ENCODE results near the gene CDC42BPB. TPM values are rescaled to one million over a fixed set of nuclear protein-coding genes. Genes with fewer than 3 reads are reported as not detected.

The CDC42BPB gene
- total RNA-seq, 2 experiments from 2014 or later = 0.35 to 0.56 TPM

DNA sequence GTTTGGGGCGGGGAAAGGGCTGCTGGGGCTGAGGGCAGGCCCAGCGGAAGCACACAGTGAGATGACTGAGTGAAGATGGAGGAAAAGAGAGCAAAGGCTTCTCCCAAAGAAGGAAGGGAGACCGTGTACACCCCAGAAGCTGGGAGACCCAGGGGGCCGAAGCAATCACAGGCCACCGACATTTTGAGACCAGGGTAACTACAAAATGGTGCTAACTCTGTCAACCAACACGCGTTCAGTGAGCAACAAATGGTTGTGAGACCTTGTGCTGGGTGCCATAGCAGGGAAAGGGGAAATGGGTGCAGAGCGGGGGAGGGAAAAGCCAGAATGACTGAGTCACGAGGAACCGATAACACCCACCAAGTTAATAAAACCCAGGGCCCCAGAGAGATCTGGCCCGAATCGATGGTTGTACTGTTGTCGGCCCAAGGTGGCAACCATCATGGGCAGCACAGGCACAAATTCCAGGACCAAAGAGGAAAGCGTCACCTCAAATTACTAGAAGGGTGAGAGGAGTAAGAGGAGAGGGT, 50.3 kb downstream of the CDC42BPB start:
- Mint-ChIP-seq H3K27me3 (no peaks in the 10 kb centered on the region), H3K4me1 (no peaks in the 10 kb centered on the region), H3K36me3 (no peaks in the 10 kb centered on the region), H3K9me3 (ENCODE audit: low read depth) (no peaks in the 10 kb centered on the region), H3K4me3 (no peak overlapping the region), H3K27ac (no peak overlapping the region)
- ATAC-seq (no peak), DNase-seq (no peak)
- CTCF ChIA-PET = no interaction called here

DNA sequence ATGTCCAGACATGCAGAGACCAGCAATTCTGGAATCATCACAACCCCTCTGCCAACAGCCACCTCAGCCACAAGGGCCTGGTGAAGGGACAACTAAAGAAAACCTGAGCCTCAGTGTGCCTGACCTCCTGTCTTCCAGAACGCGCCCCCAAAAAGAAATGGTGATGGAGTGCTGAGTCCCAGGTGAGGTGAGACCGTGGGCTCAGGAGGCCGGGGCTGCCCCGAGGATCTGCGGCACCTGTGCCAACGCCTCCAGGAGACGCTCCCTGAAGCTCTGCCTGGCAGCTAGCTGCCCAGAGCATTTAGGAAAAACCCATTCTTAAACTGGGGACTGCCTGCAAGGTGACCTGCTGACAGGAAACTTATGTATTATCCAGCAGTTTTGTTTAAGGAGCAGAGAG, 51.2 kb downstream of the CDC42BPB start:
- CTCF ChIA-PET = no interaction called here
- Mint-ChIP-seq H3K27ac (no peak overlapping the region), H3K4me3 (no peak overlapping the region), H3K36me3 (no peaks in the 10 kb centered on the region), H3K27me3 (no peaks in the 10 kb centered on the region), H3K9me3 (ENCODE audit: low read depth) (no peaks in the 10 kb centered on the region), H3K4me1 (no peaks in the 10 kb centered on the region)
- ATAC-seq = no peak
- no peak for DNase-seq

DNA sequence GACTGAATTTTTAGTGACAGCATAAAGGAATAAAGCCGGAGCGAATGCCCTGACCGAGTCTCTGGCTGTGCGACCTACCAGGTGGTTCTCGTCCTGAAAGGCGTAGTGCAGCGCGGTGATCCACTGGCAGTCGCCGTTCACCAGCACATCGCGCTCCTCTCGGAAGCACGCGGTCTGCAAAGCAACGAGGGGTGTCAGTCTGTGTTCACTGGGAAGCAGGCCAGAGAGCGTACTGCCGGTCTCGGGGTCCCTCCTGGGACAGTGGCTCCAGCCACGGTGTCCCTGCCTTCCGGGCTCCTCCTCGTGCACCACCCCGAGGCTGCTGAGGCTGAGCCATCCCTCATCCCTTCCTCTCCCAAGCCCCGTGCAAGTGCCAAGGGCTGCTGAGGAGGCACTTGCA, 53.5 kb downstream of the CDC42BPB start:
- no peaks in the 10 kb centered on the region for H3K4me1 Mint-ChIP-seq
- no peaks in the 10 kb centered on the region for H3K36me3 Mint-ChIP-seq
- no peaks in the 10 kb centered on the region for H3K27me3 Mint-ChIP-seq
- ATAC-seq (no peak), DNase-seq (no peak)
- no peaks in the 10 kb centered on the region for H3K9me3 Mint-ChIP-seq (ENCODE audit: low read depth)
- CTCF ChIA-PET = no interaction called here
- no peak overlapping the region for H3K4me3 Mint-ChIP-seq
- no peak overlapping the region for H3K27ac Mint-ChIP-seq

DNA sequence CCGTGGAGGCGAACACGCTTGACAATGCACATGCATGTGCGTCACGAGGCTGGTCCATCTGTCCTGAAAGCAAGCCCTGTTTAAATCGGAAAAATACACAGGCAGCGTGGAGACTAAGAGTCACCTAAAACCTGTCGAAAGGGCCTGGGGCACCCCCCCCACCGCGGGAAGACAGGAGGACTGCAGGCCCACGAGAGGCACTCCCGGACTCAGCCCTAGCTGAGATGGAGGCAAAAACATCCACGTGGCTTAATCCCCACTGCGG, 54.1 kb downstream of the CDC42BPB start:
- no peaks in the 10 kb centered on the region for H3K27me3 Mint-ChIP-seq
- ATAC-seq (no peak), DNase-seq (no peak)
- no peaks in the 10 kb centered on the region for H3K9me3 Mint-ChIP-seq (ENCODE audit: low read depth)
- H3K4me1 Mint-ChIP-seq = no peaks in the 10 kb centered on the region
- H3K27ac Mint-ChIP-seq = no peak overlapping the region
- CTCF ChIA-PET = no interaction called here
- H3K4me3 Mint-ChIP-seq = no peak overlapping the region
- H3K36me3 Mint-ChIP-seq = no peaks in the 10 kb centered on the region

DNA sequence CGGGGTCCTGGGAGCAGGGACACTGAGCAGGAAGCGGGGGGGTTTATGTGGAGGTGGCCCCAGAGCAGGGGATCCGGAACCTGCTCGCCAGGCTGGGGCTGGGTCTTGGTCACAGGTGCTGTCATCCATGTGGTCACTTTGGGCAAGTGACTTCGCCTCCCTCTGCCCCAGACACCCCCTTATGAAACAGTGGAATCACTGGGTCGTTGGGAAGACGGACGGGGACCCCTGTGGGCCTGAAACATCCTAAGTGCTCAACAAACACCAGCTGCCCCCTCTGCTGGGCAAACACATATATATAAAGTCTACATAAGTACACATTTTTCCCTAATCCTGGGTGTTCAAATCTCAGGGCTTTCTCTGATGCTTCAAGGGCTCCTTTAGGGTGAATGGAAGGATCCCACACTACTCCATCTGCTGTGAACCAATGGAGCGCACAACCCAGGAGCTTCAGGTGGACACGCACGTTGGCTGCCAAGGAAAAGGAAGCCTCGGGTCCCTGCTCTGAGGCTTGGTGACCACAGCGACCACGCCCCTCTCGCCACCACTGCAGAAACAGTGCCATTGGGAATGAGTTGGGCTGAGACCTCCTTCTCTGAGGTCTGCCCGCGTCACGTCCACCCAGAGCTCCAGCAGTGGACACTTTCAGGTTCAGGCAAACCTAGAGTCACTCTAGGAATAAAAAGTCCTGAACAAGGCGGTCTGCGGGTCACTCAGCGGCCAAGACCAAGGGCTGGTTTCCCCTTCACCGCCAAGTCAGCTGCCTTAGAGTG, 54.6 kb downstream of the CDC42BPB start:
- DNase-seq = no peak
- Mint-ChIP-seq H3K4me1 (no peaks in the 10 kb centered on the region), H3K27me3 (no peaks in the 10 kb centered on the region), H3K4me3 (no peak overlapping the region), H3K36me3 (no peaks in the 10 kb centered on the region), H3K9me3 (ENCODE audit: low read depth) (no peaks in the 10 kb centered on the region), H3K27ac (no peak overlapping the region)
- ATAC-seq = no peak
- CTCF ChIA-PET = interaction anchor here (0.9 to 1.5 kb wide), 2 partner anchors 275 to 309 kb away, joined by 3 to 5 read pairs; no protein-coding TSS in a partner anchor

DNA sequence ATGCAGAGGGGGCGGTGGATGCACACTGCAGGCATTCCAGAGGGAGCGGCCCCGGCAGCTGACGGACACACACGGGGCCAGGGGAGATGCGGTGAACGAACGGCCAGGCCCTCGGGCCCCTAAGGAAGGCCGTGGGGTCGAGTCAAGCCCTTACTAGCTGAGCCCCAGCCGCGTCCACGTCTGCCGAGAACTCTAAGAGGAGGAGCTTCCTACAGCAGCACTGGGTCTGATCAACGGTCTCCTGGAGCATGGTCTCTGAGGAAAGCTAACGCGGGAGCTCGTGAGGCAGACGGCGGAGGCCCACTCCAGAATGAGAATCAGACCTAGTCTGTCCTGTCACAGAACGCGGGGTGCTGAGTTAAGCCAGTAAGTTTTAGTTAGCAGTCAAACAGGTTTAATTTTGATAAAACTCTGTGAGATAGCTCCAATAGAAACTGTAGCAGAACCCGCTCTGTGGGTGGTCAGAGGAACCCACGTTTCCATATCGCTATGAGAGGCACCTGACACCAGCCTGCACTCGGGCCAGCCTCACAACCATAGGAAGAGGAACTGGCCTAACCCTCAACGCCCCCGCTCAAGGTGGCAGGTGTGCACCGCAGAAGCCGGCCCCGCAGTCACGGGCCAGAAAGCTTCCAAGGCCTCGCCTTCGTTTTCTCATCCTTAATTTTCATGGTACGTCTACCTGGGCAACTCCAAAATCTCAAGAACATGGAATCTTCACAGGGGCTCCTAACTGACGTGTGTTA, 55.5 kb downstream of the CDC42BPB start:
- DNase-seq (no peak), ATAC-seq (no peak)
- Mint-ChIP-seq H3K36me3 (no peaks in the 10 kb centered on the region), H3K4me3 (no peak overlapping the region), H3K27ac (no peak overlapping the region), H3K27me3 (no peaks in the 10 kb centered on the region), H3K4me1 (no peaks in the 10 kb centered on the region), H3K9me3 (ENCODE audit: low read depth) (no peaks in the 10 kb centered on the region)
- CTCF ChIA-PET = interaction anchor here (0.9 to 1.5 kb wide), 2 partner anchors 274 to 308 kb away, joined by 3 to 5 read pairs; no protein-coding TSS in a partner anchor

DNA sequence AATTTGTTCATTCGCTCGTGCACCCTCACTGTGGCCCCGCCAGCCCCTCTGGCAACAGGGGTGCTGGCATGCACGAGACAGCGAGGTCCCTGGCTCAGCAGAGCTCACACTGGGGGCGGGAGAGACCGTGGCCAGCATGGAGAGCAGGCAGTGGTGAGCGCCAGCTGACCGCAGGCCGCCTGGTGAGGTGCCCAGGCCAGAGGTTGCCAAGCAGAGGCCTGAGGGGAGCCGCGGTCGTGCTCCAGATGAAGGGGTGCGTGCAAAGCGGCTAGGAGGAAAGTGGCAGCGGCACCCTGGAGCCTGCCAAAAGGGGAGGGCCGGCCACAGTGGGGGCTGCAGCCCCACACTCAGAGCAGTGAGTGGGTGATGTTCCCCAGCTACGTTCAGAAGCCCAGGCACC, 56.1 kb downstream of the CDC42BPB start:
- H3K27me3 Mint-ChIP-seq = no peaks in the 10 kb centered on the region
- H3K36me3 Mint-ChIP-seq = no peaks in the 10 kb centered on the region
- DNase-seq = no peak
- no peaks in the 10 kb centered on the region for H3K4me1 Mint-ChIP-seq
- no peak for ATAC-seq
- H3K9me3 Mint-ChIP-seq (ENCODE audit: low read depth) = no peaks in the 10 kb centered on the region
- H3K27ac Mint-ChIP-seq = no peak overlapping the region
- CTCF ChIA-PET = interaction anchor here (1.5 kb wide), 1 partner anchor 307 kb away, joined by 5 read pairs; no protein-coding TSS in a partner anchor
- H3K4me3 Mint-ChIP-seq = no peak overlapping the region

DNA sequence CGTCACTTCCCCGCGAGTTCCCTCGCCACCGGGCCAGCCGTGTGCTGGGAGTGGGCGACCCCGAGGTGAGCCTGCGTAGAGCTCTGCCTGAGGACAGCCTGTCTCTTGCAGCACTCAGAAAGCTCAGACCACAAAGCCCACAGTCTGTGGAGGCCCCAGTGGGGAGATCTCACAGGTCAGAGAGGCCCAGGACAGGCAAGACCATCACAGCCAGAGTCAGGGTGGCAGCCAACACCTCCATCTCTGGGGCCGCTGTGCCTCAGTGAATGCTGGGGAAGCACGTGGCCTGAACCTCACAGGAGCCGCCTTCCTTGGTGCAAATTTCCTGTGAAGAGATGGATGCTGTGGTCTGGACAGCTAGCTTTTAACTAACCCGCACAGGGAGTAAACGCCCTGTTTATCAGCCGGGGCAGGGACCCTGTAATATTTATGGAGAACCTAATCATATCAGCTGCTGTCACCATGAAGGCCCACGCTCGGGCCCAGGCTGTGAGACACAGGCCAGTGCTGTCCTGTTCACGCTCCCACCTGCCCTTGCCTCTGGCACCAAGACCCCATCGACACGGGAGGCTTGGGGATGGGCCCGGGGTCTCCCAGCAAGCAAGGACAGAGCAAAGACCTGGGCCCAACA, 56.9 kb downstream of the CDC42BPB start:
- H3K27me3 Mint-ChIP-seq = no peaks in the 10 kb centered on the region
- H3K27ac Mint-ChIP-seq = no peak overlapping the region
- no peak overlapping the region for H3K4me3 Mint-ChIP-seq
- no peaks in the 10 kb centered on the region for H3K36me3 Mint-ChIP-seq
- CTCF ChIA-PET = no interaction called here
- ATAC-seq (no peak), DNase-seq (no peak)
- H3K9me3 Mint-ChIP-seq (ENCODE audit: low read depth) = no peaks in the 10 kb centered on the region
- no peaks in the 10 kb centered on the region for H3K4me1 Mint-ChIP-seq

DNA sequence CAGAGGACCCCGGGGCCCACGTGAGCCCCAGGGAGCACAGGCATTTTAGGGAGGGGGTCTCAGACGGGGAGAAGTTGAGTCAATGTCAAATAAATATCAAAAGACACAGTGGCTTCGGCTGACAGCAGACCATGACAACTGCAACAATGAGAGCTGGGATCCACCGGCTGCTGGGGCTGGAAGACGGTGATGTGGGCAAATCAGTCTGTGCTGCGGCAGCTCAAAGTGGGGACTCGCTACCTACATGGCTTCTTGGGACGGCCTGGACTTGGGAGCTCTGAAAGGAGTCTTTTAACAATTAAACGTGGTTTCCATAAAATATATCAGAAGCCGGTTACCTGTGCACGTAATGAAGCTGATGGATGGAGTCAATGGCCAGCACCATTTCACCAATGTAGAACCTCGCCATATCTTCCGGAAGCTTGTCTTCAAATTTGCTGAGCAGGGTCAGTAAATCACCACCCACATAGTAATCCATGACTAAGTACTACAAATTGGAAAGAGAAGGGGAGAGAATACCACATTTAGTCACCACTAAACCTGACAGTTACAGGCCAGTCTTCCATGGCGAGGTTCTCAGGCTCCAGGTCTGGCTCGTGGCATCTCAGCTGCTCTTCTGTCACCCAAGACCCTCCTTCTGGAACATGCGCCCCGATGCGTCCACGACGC, 58.0 kb downstream of the CDC42BPB start:
- no peak overlapping the region for H3K4me3 Mint-ChIP-seq
- H3K9me3 Mint-ChIP-seq (ENCODE audit: low read depth) = no peaks in the 10 kb centered on the region
- CTCF ChIA-PET = no interaction called here
- no peaks in the 10 kb centered on the region for H3K36me3 Mint-ChIP-seq
- no peaks in the 10 kb centered on the region for H3K4me1 Mint-ChIP-seq
- ATAC-seq = no peak
- DNase-seq = no peak
- H3K27me3 Mint-ChIP-seq = no peaks in the 10 kb centered on the region
- H3K27ac Mint-ChIP-seq = no peak overlapping the region

DNA sequence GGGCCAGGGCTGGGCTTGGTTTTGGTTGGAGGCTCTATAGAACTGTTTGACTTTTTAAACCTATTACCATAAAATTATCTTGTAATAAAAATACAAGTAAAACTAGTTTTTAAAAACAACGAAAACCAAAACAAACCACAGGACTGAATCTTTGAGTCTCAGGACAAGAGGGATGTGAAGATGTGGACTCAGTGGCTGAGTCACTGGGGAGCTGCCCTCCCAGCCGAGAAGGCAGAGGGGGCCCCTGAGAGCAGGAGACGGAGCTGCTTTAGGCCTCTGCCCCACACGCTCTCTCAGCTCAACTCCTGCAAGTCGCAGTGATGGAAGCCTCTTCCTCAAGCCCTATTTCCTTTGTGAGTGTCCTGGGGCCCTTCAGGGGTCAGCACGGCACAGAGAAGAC, 59.0 kb downstream of the CDC42BPB start:
- Mint-ChIP-seq H3K27me3 (no peaks in the 10 kb centered on the region), H3K4me3 (no peak overlapping the region), H3K9me3 (ENCODE audit: low read depth) (no peaks in the 10 kb centered on the region), H3K27ac (no peak overlapping the region), H3K4me1 (no peaks in the 10 kb centered on the region), H3K36me3 (no peaks in the 10 kb centered on the region)
- CTCF ChIA-PET = no interaction called here
- ATAC-seq (no peak), DNase-seq (no peak)

DNA sequence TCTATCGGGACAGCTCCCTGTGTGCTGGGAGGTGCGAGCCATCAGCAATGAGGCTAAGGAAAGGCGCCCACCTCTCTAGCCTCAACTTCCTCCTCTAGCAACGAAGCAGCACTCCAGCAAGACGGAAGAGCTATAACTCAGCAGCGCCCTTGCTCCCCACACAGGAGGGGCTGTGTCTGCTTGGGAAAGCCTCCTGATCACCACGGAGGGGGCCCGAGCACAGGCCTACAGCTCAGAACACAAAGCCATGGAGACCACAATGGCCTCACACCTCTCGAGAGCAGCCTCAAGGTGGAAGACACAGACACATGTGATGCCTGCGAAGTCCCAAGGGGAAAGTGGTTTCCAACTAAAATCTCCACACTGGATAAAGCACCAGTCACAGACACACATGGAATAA, 60.4 kb downstream of the CDC42BPB start:
- Mint-ChIP-seq H3K9me3 (ENCODE audit: low read depth) (no peaks in the 10 kb centered on the region), H3K27me3 (no peaks in the 10 kb centered on the region), H3K4me1 (no peaks in the 10 kb centered on the region), H3K4me3 (no peak overlapping the region), H3K36me3 (no peaks in the 10 kb centered on the region), H3K27ac (no peak overlapping the region)
- CTCF ChIA-PET = interaction anchor here (0.5 kb wide), 1 partner anchor 284 kb away, joined by 3 read pairs; no protein-coding TSS in a partner anchor
- no peak for ATAC-seq
- DNase-seq = no peak

DNA sequence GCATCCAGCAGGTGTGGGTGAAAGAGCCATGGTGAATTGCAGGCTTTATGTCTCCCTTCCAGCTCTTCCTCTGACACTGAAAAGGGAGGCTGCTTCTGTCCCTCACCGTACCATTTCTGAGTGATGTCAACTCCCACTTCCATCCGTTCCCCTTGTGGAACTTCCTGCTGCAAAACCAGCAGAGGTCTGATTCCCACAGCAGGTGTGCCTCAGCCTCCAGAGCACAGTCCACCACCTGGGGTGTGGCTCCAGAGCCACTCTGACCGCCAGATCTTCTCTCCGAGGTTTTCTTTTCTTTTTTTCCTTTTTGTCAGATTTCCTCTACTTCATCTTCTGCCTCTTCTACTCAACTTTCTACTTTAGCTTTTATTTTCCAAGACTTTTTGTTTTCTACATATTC, 62.7 kb downstream of the CDC42BPB start:
- Mint-ChIP-seq H3K36me3 (no peaks in the 10 kb centered on the region), H3K27ac (no peak overlapping the region), H3K4me1 (no peaks in the 10 kb centered on the region), H3K27me3 (no peaks in the 10 kb centered on the region), H3K9me3 (ENCODE audit: low read depth) (no peaks in the 10 kb centered on the region), H3K4me3 (no peak overlapping the region)
- DNase-seq (no peak), ATAC-seq (no peak)
- CTCF ChIA-PET = no interaction called here

DNA sequence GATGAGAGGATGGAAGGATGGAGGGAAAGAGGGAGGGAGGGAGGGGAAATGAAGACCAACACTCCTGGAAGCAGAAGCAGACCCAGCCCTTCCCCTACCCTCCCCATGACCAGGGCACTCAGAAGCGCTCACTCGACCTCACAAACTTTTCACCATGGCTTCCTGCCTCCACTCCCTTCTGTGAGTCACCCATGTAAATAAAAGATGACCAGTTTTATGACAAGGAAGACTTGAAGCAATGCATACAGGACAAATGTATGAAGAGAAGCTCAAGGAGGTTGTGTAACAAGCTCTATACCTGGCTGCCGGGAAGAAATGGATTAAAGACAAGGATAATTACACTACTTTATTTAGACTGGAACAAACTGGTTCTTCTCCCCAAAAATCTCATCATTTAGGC, 63.8 kb downstream of the CDC42BPB start:
- Mint-ChIP-seq H3K36me3 (peaks cover under 1% of the 10 kb centered on the region), H3K4me1 (no peaks in the 10 kb centered on the region), H3K27me3 (peaks cover under 1% of the 10 kb centered on the region), H3K9me3 (ENCODE audit: low read depth) (peaks cover under 1% of the 10 kb centered on the region), H3K27ac (no peak overlapping the region), H3K4me3 (no peak overlapping the region)
- CTCF ChIA-PET = no interaction called here
- no peak for ATAC-seq
- no peak for DNase-seq

Data from activated CD8-positive, alpha-beta memory T cell treated with anti-CD3 and anti-CD28 coated beads, Interleukin-2, amount 10 ng/mL, durations not matched to agents 7 days and 5 days (primary cell).